Sigmoid colon (tissue), 4 donors: ENCODE data around the gene IQGAP2.

Experiments
- CTCF ChIP-seq, 4 experiments: fragments of 450-650 bp in 3 of 4; fragments of 200-600 bp in 1 of 4; IDR thresholded peaks; one replicate each; pipeline ENCODE4 v1.5.1; 2016 to 2019; ENCODE audit warnings: antibody characterized with exemption in 4 of 4, mild to moderate bottlenecking in 3 of 4, moderate library complexity in 2 of 4
- EP300 ChIP-seq, 4 donors: sonication (generic); formaldehyde crosslinking; IDR thresholded peaks; one replicate each; pipeline ENCODE4 v1.6.1; 2017; ENCODE audit warnings: antibody characterized with exemption in 4 of 4
- POLR2A ChIP-seq, 2 donors: fragments of 450-650 bp; IDR thresholded peaks; one replicate each; pipeline ENCODE4 v1.6.1; 2016; ENCODE audit warnings: antibody characterized with exemption in 2 of 2, mild to moderate bottlenecking in 2 of 2, moderate library complexity in 2 of 2
- POLR2AphosphoS5 ChIP-seq, 4 donors: sonication (generic); formaldehyde crosslinking; IDR thresholded peaks; one replicate each; pipeline ENCODE4 v1.6.1; 2017; ENCODE audit warnings: antibody characterized with exemption in 4 of 4

- TF ChIP-seq CTCF (IDR thresholded peaks at IDR 0.05) (no peak), EP300 (IDR thresholded peaks at IDR 0.05) (no peak), POLR2AphosphoS5 (IDR thresholded peaks at IDR 0.05) (no peak), POLR2A (IDR thresholded peaks at IDR 0.05) (no peak)
Observed at GRCh38 chr5:76450054-76450453, 47.0 kb downstream of the IQGAP2 start.
